RPMI7951 (cell line): ENCODE measurements around the gene PARVG. TPM values are rescaled to one million over a fixed set of nuclear protein-coding genes. Genes with fewer than 3 reads are reported as not detected.
A peak's percentile ranks its signal among the peaks of the same experiment; 100 is the strongest.

Experiments
- DNase-seq: peaks from one replicate; pipeline ENCODE4 v3.0.0-alpha.2; 2012; ENCODE audit warnings: low read depth
- total RNA-seq: library from RNA; depleted of rRNA; stranded (reverse); fragments of >200 nt; shearing (Covaris generic); gene quantifications from 2 replicates; pipeline ENCODE4 v1.2.3, GENCODE V29; 2014

Gene PARVG
- total RNA-seq, 1 experiment from 2014 or later = 0.48 TPM

- DNase-seq = peak; percentile 5
Measured at GRCh38 chr22:44154436-44154942, 26.2 kb upstream of the PARVG start.

- DNase-seq = no peak
Measured at GRCh38 chr22:44155115-44155514, 25.6 kb upstream of the PARVG start.

GRCh38 chr22:44157916-44158618 is 22.7 kb upstream of the PARVG start:
- no peak for DNase-seq

DNA sequence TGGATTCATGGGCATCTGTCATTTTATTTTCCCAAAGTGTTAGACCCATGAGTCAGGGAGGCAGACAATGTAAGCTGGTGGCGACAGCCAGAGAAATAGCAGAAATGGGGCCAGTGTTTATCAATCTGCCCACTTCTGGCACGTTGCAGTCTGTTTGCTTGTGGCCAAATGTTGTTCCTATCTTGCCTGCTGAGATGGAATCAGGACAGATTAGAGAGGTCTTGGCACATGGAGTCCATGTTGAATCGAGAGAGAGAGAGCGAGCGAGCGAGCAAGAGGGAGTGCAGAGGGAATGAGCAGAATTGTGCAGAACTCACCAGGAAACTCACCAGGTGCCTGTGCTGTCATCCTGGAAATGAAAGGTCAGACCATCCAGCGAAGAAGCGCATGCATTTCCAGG is 21.9 kb upstream of the PARVG start:
- DNase-seq = no peak

- DNase-seq = no peak
Measured at GRCh38 chr22:44159221-44159620, 21.5 kb upstream of the PARVG start.

DNA sequence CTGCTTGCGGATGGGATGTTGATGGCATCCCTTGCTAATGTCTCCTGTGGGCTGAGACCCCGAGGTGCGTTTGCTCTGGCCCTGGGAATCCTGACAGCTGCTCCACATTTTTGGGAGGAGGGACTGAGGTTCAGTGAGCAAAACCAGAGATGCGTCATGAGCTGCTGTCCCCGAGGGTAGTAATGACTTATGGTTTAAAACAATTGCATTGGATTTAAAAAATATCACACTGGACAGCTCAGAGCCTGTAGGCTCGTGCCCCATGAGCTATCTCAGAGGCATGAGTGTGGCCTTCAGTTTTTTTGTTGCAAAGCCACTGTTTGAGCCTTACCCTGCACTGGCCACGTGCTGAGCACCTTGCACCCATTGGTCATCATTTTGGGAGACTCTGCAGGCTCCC is 20.9 kb upstream of the PARVG start:
- no peak for DNase-seq

GRCh38 chr22:44160421-44160820 is 20.3 kb upstream of the PARVG start:
- DNase-seq = no peak

DNA sequence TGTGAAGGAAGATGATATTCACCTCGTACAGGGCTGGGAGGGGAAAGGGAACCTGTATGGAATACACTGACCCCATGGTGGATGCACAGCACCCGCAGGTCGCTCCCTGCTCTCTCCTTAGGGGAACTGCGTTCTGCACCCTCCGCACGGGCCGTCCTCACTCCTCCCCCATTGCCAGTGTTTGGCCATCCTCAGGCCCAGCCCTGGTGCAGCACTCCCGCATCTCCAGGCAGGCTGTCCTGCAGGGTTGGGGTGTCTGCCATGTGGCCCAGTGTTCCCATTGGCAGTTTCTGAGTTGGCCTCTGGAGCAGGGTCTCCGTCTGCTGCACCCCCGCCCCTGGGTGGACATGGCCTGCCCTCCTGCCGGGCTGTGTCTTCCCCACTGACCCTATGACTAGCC is 19.1 kb upstream of the PARVG start:
- DNase-seq = no peak

- DNase-seq = no peak
Measured at GRCh38 chr22:44162960-44163359, 17.8 kb upstream of the PARVG start.

- DNase-seq = no peak
Measured at GRCh38 chr22:44163536-44163935, 17.2 kb upstream of the PARVG start.

DNA sequence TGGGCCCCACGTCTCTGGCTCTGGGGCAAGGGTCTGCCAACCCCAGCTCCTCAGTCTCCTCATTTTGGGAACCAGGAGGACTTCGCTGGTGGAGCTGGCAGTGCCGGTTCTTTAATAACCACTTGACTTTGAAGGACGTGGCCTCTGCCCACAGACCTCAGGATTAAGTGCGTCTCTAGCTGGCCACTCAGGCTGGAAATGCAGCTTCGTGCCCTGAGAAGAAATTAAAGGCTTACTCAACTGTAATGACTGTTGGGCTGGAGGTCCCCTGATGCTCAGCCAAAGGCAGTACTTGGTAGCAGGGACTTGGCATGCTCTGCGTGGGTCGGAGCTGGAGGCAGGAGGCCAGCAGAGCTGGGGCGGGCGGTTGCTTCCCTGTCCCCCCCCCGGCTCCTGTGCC is 16.7 kb upstream of the PARVG start:
- DNase-seq = no peak

DNA sequence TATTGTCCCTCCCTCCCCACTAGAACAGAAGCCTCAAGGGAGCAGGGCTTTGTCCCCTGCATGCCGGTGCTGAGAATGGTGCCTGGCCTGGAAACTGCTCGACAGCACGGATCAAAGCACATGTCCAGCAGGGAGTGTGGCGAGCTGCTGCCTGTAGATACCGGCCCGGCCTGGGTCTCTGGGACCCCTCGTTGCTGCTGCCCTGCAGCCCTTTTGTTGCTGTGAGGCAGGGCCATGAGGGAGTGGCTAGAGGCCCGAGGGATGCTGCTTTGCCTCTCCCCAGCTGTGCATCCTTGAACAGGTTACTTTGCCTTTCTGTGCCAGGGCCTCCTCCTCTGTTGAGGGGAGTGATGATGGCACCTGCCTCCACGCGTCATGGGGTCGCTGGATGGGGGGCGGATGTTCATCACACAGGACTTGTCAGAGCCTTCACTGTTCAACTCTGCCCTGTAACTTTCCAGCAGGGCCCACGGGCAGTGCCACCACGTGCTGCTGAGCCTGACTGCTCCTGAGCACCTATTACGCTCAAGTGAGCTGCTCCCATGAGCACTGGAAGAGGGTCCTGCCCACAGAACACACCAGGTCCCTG is 15.3 kb upstream of the PARVG start:
- no peak for DNase-seq

- DNase-seq = no peak
Measured at GRCh38 chr22:44166498-44167276, 14.0 kb upstream of the PARVG start.

DNA sequence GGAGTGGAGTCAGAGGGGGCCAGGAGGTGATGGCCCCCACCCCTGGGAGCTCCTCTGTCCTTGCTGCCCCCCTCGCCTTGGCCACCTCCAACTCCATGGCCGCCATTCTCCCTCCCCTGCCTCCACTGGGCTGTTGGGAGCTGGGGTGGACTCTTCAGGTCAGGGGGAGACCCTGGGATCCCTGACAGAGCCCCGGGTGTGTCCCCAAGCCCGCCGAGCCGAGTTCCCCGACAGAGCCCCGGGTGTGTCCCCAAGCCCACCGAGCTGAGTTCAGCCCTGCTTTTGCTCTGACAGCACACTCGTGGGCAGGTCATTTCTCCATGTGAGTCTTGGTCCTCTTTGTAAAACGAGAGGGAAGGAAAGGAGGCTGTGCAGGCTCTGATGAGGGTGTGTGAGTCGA is 13.2 kb upstream of the PARVG start:
- no peak for DNase-seq

GRCh38 chr22:44168206-44168605 is 12.5 kb upstream of the PARVG start:
- no peak for DNase-seq

DNA sequence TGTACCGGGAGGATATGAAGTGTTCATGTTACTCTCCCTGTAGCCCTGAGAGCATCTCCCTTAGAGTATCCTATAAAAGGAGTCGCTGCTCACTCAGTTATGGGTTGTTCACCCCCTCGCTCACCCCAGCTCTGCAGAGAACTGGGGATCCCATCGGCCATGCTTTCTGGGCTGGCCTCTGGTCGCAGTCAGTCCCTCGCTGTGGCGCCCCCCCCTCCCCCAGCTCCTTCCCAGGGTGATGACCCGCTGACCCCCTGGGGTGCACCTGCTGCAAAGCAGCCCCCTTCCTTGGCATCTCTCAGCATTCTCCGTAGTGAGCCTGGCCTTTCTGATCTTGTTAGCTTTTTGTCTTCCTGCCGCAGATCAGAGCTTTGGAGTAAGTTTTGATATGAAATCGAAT is 10.3 kb upstream of the PARVG start:
- no peak for DNase-seq

GRCh38 chr22:44171561-44171960 is 9.2 kb upstream of the PARVG start:
- no peak for DNase-seq

- DNase-seq = no peak
Measured at GRCh38 chr22:44172370-44173108, 8.2 kb upstream of the PARVG start.

GRCh38 chr22:44173154-44173553 is 7.6 kb upstream of the PARVG start:
- DNase-seq = no peak

- DNase-seq = no peak
Measured at GRCh38 chr22:44175676-44176075, 5.0 kb upstream of the PARVG start.

DNA sequence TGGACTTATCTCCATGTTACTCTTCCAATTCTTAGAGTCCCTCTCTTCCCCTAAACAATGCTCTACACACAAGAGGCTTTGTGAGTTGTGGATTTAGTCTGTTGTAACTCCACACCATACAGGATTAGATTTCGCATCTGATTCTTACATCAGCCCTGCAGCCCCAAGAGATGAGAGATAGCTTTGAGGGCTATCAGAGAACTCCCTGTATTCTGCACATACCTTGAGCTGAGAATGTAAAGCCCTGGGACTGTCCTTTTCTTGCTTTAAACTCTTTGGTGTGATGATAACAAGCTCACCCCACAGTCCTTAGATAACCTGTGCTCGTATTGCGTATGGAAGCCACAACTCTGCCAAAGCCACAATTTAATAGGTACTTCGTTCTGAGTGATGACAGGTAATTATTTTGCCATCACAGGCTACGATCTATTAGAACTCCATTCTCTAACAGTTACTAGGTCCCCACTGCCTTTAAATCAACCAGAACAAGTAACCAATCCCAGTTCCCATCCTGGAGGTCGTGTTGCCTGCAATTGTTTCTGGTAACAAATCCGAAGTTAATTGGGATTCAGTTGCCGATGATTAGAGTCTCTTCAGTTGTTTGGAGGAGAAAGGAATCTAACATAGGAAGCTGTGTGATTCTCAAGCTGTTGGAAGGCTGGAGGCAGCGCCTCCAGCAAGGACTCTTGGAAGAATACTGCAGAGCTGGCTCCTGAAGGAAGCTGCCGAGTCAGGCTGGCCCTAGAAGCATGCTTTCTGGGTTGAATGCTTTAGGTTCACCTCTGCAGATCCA is 1.3 kb upstream of the PARVG start:
- no peak for DNase-seq
